ENCODE measurements around the gene COL4A1. TPM values are rescaled to one million over a fixed set of nuclear protein-coding genes. Genes with fewer than 3 reads are reported as not detected.

Gene COL4A1
- total RNA-seq, 1 experiment from 2014 or later = 0.10 TPM

DNA sequence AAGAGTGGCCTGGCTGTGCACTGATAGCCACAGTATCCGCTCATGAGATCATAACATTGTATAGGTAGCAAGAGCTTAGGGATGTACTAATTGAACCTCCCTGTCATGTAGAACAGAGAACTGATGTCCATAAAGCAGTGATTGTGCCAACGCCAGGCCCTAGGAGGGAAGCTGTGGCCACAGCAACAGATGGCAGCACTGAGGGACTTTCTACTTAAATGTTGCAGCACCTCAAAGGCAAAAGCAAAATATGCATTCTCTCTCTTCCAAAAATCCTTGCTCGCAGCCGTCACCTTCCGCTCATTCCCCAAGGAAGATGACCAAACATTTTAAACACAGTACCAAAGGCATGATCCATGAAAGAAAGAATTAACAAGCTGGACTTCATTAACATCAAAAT, 32.3 kb downstream of the COL4A1 start:
- peak; percentile 26 for DNase-seq (ENCODE audit: low spot score)

- no peak for DNase-seq (ENCODE audit: low spot score)
These were observed 33.7 kb downstream of the COL4A1 start for GRCh38 chr13:110273254-110273653.

- no peak for DNase-seq (ENCODE audit: low spot score)
These were observed 34.3 kb downstream of the COL4A1 start for GRCh38 chr13:110272651-110273050.

- DNase-seq (ENCODE audit: low spot score) = no peak
These were observed 34.7 kb downstream of the COL4A1 start for GRCh38 chr13:110272227-110272626.

DNA sequence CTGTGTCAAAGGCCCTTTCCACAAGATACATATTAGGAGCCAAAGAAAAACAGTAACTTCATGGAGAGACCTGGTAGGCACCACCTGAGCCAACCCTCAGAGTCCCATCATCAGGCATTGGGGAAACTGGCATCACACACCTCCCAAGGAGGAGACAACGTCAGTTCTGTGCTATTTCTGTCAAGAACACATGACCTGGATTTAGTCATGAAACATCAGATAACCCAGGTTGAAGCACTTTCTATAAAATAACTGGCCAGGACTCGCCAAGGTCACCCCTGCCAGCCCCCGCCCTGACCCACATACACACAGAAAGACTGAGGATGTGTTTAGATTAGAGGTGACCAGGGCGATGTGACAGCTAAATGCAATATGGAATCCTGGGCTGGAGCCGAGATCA, 35.6 kb downstream of the COL4A1 start:
- DNase-seq (ENCODE audit: low spot score) = no peak

GRCh38 chr13:110270507-110270906, 36.5 kb downstream of the COL4A1 start:
- no peak for DNase-seq (ENCODE audit: low spot score)

- no peak for DNase-seq (ENCODE audit: low spot score)
These were observed 37.3 kb downstream of the COL4A1 start for GRCh38 chr13:110269509-110270185.

DNA sequence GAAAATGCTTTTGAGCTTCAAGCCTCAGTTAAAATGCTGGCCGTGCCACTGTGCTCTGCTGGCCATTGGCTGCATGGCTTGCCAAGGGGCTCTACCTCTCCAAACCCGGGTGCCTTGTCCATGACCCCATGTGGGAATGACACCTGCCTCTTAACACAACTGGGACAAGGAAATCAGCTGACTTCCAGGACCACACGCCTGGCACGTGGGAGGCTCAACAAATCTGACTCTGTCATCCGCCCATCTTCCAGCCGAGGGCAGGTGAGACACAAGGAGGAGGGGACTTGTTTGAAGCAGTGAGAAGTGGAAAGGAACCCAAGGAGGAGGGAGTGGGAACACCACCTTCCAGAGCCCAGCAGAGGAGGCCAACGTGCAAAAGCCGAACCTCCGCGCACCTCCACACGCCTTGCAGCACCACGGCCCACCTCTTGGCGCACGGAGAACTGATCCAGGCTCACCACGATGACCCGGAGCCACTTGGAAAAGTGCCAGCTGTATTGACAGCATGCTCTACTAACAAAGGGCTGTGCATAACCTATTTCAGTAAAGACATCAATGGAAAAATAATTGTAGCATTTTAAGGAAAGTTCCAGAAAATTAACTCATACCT, 38.3 kb downstream of the COL4A1 start:
- no peak for DNase-seq (ENCODE audit: low spot score)

GRCh38 chr13:110268061-110268460, 38.9 kb downstream of the COL4A1 start:
- no peak for DNase-seq (ENCODE audit: low spot score)

- no peak for DNase-seq (ENCODE audit: low spot score)
These were observed 40.0 kb downstream of the COL4A1 start for GRCh38 chr13:110266983-110267382.

DNA sequence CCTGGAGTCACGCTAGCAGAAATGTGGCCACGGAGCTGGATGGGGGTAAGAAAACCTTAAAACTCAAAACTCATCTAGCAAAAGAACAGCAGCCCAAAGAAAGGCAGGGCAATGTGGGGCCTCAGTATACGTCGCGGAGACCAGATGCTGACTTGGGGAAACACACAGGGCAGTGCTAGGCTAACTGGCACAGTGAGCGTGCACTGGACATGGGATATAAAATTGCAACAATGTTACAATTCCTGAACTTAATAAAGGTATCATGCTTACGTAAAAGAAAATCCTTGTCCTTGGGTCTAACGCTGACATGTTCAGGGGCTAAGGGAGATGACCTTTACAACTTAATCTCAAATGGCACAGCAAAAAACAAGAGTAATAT, 40.5 kb downstream of the COL4A1 start:
- no peak for DNase-seq (ENCODE audit: low spot score)

GRCh38 chr13:110265682-110266430, 41.1 kb downstream of the COL4A1 start:
- DNase-seq (ENCODE audit: low spot score) = no peak

DNA sequence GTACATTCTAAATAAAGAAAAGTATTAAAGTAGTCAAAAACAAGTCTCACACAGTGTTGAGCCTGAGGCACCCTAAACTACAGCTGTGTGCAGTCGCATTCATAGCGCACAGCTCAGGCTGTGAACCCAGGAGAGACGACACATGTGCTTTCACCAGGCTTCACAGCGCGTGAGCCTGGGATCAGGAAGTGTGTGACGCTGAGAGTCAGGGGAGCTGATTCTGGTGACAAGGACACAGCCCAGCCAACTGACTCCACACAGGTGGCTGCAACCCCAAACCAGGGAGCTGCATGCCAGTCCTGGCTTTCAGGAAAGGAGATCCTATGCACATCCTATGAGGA, 41.6 kb downstream of the COL4A1 start:
- DNase-seq (ENCODE audit: low spot score) = no peak

DNA sequence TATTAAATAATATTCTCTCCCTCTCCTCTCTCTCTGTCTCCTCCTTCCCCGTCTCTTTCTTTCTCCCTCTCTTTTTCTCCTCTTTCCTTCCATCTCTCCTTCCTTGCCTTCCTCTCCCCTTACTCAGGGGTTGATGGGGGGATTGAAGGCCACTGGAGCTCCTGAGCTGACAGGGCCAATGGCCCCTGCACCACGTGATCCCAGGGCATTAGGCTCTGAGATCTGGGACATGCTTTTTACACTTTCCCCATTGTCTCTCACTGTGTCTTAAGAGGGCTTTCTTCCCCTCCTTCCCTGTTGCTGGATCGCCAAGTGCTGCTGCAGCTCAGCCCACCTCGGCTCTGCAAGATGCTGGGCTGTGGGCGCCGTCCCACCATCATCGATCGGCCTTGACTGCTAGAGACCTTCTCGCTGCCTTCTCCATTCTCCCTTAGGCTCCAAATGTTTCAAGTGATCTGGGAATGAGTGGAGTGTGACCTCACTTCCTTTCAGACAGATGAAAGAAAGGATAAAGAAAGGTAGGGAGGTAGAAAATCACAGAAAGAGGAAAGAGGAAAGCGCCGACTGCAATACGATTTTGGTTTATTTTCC, 42.2 kb downstream of the COL4A1 start:
- no peak for DNase-seq (ENCODE audit: low spot score)

GRCh38 chr13:110263888-110264287, 43.1 kb downstream of the COL4A1 start:
- DNase-seq (ENCODE audit: low spot score) = peak; percentile 20

- no peak for DNase-seq (ENCODE audit: low spot score)
These were observed 43.6 kb downstream of the COL4A1 start for GRCh38 chr13:110263404-110263803.

- DNase-seq (ENCODE audit: low spot score) = no peak
These were observed 44.3 kb downstream of the COL4A1 start for GRCh38 chr13:110262508-110263291.

DNA sequence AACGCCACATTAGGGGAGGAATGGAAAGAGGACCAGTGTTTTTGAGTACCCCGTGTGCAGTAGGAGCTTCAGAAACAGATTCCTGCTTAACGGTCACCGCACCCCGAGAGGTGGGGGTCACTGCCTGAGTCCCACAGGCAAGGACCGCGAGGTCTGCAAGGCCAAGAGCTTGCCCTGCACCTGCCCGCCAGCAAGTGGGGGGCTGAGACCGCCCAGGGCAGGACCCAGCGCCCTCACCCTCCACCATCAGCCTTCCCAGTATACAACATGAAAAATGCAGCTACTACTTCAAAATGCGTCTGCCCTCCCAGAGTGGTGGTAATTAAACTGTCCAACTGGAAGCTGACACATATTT, 44.9 kb downstream of the COL4A1 start:
- DNase-seq (ENCODE audit: low spot score) = no peak

- no peak for DNase-seq (ENCODE audit: low spot score)
These were observed 45.5 kb downstream of the COL4A1 start for GRCh38 chr13:110261166-110262081.

DNA sequence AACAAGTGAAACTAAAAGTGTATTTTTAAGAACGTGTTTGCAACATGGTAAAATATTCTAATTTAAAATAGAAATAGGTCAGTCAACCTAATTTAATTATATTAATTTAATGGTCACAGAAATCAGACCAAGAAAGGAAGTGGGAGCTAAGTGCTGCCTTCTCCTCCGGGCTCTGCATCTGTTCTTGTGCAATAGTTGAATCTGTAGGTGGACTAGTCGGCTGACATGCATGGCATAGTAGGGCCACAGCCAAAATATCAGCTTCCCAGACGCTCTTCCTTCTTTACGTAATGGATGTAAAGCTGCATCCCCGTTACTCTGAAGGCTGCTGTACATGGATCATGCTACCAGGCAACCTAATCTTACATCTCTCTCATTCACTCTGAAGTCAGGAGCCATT, 47.3 kb downstream of the COL4A1 start:
- no peak for DNase-seq (ENCODE audit: low spot score)
